ENCODE measurements around the gene BRMS1.

Gene BRMS1

GRCh38 chr11:66336234-66337102 is 8.4 kb downstream of the BRMS1 start, which contains the start of gene RIN1:
RIN1 (minus strand) TSS chr11:66336434; CDS start chr11:66336402, 32 bp downstream.
- DNase-seq, result peak; percentile 81

- no peak for DNase-seq
Observed at GRCh38 chr11:66335531-66336233, 9.2 kb downstream of the BRMS1 start.

- no peak for DNase-seq
Observed at GRCh38 chr11:66334605-66335442, 10.1 kb downstream of the BRMS1 start.

DNA sequence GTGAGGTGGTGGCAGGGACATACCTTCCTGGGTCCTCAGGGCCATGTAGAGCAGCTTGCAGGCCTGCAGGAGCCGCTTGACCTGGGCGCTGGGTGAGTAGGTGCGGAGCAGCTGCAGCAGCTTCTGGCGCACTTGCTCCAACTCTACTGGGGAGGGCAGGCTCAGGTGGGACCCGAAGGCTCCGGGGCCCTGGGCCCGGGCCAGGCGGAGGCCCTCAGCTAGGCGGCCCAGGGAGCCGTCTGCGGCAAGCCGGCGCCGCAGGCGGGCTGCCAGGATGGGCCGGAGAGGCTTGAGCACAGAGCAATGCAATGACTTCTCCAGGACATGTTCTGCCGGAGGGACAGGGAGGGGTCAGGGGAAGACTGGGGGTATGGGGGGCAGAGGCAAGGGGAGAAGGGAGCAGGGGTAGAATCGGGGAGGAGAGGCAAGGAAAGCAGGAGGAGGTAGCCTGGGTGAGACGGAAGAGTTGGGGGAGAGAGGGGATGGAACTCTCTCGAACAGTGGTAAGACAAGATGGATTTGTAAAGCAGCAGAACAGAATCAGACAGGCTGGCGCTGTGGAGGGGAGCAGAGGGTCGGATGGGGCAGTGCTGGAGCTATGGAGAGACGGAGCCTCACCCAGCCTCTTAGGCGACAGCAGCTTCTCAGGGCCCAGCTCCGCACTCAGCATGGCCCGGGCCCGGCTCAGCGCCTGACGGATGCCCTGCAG is 10.9 kb downstream of the BRMS1 start:
- DNase-seq, result no peak

DNA sequence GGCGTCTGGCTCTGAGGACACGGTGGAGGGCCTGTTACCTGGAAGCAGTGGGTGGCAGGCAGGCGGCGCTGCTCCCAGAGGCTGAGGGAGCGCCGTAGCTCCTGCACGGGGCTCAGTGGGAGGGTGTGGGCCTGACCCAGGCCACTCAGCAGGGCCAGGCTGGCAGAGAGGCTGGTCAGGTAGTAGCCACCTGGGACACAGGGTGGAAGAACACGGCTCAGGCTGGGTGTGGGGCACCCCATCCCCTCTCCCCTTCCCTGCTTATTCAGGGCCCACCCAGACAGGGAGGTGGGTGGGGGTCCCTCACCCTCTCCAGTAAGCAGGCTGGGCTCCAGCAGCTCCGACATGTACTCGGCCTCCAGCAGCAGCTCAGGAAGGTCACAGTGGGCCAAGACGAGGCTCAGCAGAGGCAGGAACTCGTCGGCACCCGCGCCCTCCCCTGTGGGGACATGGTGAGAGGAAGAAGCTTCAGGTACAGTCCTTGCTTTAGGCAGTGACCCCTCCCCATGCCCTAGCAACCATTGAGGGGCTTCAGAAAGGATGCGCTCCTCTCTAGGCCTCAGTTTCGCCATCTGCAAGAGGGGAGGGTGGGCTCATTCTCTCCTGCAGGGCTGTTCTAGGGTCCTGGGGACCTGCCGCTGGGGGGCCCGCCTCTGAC is 11.6 kb downstream of the BRMS1 start:
- DNase-seq, result no peak

GRCh38 chr11:66332371-66333219 is 12.3 kb downstream of the BRMS1 start:
- no peak for DNase-seq

GRCh38 chr11:66331542-66332370 is 13.1 kb downstream of the BRMS1 start:
- no peak for DNase-seq

DNA sequence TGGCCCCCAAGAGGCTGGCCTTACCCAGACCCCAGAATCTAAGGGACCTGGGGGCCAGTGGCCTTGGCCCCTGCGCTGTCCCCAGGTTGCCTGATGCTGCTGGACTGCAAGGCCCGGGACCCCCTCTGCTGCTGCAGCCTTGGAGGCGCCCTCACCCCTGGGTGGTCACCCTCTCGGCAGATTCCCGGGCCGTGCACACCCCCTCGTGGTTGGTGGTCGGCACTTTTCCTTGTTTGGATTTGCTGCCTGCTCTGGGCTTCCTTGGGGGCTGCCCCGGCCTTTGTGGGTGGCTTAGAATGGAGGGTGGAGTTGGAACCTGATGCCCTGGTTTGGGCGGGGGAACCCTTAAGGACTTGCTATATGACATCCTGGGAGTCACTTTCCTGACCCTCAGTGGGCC is 14.0 kb downstream of the BRMS1 start:
- DNase-seq, result no peak

DNA sequence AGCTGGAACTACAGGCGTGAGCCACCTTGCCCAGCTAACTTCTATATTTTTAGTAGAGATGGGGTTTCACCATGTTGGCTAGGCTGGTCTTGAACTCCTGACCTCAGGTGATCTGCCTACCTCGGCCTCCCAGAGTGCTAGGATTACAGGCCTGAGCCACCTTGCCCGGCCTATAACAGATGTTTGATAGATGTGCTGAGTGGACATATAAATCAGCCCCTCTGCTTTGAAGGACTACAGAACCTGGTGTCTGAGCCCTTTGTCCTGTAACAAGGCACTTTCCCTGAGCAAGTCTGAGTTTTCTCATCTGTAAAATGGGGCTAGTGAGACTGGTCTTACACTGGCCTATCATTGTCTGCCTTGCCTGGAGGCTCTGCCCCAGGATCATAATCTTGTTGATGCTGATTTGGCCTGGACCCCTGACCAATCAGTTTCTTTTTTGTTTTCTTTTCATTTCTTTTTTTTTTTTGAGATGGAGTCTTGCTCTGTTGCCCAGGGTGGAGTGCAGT is 15.7 kb downstream of the BRMS1 start:
- DNase-seq, result no peak

DNA sequence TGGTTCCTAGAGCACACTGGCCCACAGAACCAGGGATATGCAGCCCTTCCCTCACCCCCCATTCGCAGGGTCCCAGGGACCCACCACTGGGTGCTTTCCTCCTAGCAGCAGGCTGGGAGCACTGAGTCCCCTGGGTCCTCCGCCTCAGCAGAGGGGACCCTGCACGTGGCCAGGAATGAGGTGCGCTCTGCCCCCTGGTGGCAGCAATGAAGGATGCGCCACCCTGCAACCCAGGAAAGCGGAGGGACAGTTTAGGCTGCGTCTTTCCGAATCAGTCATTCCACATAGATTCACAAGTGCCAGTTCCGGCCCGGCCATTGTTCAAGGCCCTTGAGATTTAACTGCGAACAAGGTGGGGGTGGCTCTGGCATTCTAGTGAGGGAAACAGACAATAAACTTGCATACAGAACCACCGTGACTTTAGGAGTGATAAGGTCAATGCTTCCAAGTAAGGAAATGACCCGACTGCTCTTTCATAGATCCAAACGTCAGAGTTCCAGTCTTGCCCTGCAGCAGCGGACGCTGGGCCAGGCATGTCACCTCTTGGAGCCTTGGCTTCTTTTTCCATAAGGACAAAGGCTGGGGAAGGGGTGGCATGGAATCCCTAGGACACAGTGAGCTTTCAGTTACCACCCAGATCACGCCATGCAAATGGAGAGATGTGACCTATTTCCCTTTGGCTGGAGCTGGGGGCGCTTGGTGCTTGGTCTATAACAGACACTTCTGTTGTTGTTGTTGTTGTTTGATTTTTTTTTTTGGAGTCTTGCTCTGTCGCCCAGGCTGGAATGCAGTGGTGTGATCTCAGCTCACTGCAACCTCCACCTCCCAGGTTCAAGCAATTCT is 16.4 kb downstream of the BRMS1 start:
- peak; percentile 31 for DNase-seq

DNA sequence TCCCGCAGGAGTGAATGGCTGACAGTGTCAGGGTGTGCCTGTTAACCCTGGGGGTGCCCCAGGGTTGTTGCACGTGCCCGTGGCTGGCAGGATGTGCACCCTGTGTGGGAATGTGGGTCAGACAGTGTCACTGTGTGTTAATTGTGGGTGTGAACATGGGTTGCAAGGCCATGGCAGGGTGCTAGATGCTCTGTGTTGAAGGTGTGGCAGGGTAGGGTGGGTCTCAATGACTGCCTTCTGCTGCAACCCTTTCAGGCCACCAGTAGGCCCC is 16.9 kb downstream of the BRMS1 start:
- DNase-seq, result no peak

GRCh38 chr11:66327171-66328030 is 17.5 kb downstream of the BRMS1 start:
- no peak for DNase-seq

DNA sequence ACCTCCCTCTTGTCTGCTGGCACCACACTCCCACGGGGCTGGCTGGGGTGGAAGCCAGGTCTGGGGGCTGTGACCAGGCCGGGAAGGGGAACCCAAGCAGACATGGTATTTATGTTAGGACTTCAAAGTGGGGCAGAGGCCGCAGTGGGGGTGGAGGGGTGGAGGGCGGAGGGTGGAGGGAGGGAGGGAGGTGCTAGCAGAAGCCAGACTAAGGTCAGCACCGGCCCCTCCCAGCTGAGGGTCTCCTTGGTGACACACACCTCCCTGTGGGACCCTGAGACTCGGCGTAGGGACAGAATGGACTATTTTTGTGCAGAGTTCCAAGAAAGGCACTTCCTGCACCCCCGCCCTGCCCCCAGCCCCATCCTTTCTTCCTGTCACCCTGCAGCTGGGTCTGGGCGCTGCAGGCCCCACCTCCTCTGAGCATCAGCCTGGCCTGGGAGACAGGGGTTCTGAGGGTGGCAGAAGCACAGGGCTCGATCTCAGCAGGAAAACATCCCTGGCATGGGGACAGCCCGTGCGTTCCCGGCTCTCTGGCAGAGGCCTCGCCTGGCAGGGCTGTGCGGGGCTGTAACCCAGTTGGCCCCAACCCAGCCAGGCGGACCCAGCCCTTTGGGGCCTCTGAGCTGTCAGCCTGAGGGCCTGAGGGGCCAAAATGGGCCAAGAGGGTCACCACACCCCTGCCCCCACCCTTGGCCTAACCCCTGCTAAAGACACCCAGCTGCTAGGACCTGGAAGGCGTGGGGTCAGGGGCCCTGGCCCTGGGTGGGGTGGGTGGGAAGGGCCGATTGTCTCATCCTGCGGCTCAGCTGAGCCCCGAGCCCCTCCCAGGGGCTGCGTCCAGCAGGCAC is 18.4 kb downstream of the BRMS1 start:
- no peak for DNase-seq

DNA sequence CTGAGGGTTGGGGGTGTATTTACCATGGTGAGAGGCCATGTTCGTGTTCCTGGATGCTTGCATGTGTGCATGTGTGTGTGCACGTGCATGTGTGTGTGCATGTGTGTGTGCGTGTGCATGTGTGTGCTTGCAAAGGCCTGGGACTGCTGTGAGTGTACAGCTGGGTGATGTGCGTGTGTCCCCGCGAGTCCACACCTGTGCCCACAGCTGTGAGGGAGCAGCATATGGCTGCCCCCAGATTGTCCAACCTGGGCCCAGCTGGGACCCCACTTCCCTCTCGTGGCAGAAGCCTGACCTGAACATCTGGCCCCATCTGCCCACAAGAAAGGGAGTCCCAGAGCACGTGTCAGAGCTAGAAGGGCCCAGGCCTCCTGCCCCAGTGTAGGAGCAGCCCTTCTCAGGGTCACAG is 19.6 kb downstream of the BRMS1 start:
- no peak for DNase-seq

DNA sequence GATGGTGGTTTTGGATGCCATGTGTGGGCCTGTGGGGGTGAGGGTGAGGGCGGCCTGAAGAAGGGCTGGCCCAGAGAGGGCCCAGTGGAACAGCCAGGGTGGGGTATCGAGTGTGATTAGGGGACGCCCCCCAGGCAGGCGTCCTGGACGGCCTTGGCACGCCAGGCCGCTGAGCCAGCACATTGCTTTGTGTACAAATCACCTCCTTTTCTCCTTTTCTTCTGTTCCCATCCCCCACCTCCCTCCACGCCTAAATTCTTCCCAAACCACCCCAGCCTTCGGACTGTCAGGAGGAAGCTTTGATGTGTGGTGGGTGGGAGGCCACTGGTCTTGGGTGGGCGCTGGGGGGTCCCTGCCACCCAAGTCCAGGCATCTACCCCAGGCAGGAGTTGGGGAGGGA is 20.2 kb downstream of the BRMS1 start:
- no peak for DNase-seq

GRCh38 chr11:66323684-66324083 is 21.2 kb downstream of the BRMS1 start:
- no peak for DNase-seq

GRCh38 chr11:66322732-66323427 is 22.0 kb downstream of the BRMS1 start:
- no peak for DNase-seq
